HUDEP-2 (cell line): Measurements from ENCODE around the gene TTL.
A peak's percentile ranks its signal among the peaks of the same experiment; 100 is the strongest.
"Not testable (repeated sequence)": the region's sequence is repeated elsewhere in the genome, so short reads cannot be mapped to it uniquely, and the experiment has no call there.

ENCODE experiments used
- DNase-seq, 76 experiments: peaks; one replicate each; lab custom pipeline; 2025; ENCODE audit not compliant: unreplicated experiment in 76 of 76; lab: John Stamatoyannopoulos, UW

Gene TTL

GRCh38 chr2:112516801-112517200, 34.8 kb downstream of the TTL start:
- no peak for DNase-seq

GRCh38 chr2:112518807-112519206, 36.9 kb downstream of the TTL start:
- peak in 10 of 76 experiments; percentile 3 to 27 (median 14) for DNase-seq

GRCh38 chr2:112519506-112519905, 37.5 kb downstream of the TTL start:
- no peak for DNase-seq

- DNase-seq: no peak
Observed at GRCh38 chr2:112520234-112520783, 38.4 kb downstream of the TTL start.

- no peak for DNase-seq
Observed at GRCh38 chr2:112523291-112523777, 41.4 kb downstream of the TTL start.

- not testable (repeated sequence) for DNase-seq
Observed at GRCh38 chr2:112524276-112524675, 42.3 kb downstream of the TTL start.

GRCh38 chr2:112528541-112528940, 46.6 kb downstream of the TTL start:
- no peak for DNase-seq

GRCh38 chr2:112529757-112530156, 47.8 kb downstream of the TTL start:
- DNase-seq: no peak

- no peak for DNase-seq
Observed at GRCh38 chr2:112530728-112531127, 48.8 kb downstream of the TTL start.

GRCh38 chr2:112534826-112535225, 52.9 kb downstream of the TTL start:
- no peak for DNase-seq

GRCh38 chr2:112536665-112537064, 54.7 kb downstream of the TTL start:
- DNase-seq: not testable (repeated sequence)

GRCh38 chr2:112539306-112539705, 57.4 kb downstream of the TTL start:
- DNase-seq: no peak

- DNase-seq: no peak
Observed at GRCh38 chr2:112540906-112541305, 59.0 kb downstream of the TTL start.

- peak in 66 of 76 experiments; percentile 1 to 95 (median 64) for DNase-seq
Observed at GRCh38 chr2:112541315-112542122, 59.6 kb downstream of the TTL start.

GRCh38 chr2:112542123-112542983, 60.4 kb downstream of the TTL start, which contains the start of gene POLR1B:
TSS of gene POLR1B (plus strand) at chr2:112542465. CDS start at chr2:112542495, 30 bp downstream.
- DNase-seq: peak in 73 of 76 experiments; percentile 25 to 95 (median 70)

GRCh38 chr2:112542984-112543661, 61.2 kb downstream of the TTL start:
- peak in 11 of 76 experiments; percentile 2 to 18 (median 9) for DNase-seq

GRCh38 chr2:112547333-112547732, 65.4 kb downstream of the TTL start:
- no peak for DNase-seq

GRCh38 chr2:112548980-112549379, 67.0 kb downstream of the TTL start:
- no peak for DNase-seq

GRCh38 chr2:112566104-112566503, 84.1 kb downstream of the TTL start:
- no peak for DNase-seq

- not testable (repeated sequence) for DNase-seq
Observed at GRCh38 chr2:112566508-112566907, 84.6 kb downstream of the TTL start.
